HUDEP-2 (cell line): ENCODE measurements around the gene PDS5B.
A peak's percentile ranks its signal among the peaks of the same experiment; 100 is the strongest.
"Not testable (repeated sequence)": the region's sequence is repeated elsewhere in the genome, so short reads cannot be mapped to it uniquely, and the experiment has no call there.

Source experiments
- DNase-seq, 76 experiments: peaks; one replicate each; lab custom pipeline; 2025; ENCODE audit not compliant: unreplicated experiment in 76 of 76; lab: John Stamatoyannopoulos, UW

The PDS5B gene

GRCh38 chr13:32586080-32586900 lies at the start of gene PDS5B:
Gene PDS5B, plus strand, starts transcription at chr13:32586452. Its CDS starts 62,321 bp downstream, at chr13:32648773.
- DNase-seq: peak in 75 of 76 experiments; percentile 33 to 96 (median 89)

DNA sequence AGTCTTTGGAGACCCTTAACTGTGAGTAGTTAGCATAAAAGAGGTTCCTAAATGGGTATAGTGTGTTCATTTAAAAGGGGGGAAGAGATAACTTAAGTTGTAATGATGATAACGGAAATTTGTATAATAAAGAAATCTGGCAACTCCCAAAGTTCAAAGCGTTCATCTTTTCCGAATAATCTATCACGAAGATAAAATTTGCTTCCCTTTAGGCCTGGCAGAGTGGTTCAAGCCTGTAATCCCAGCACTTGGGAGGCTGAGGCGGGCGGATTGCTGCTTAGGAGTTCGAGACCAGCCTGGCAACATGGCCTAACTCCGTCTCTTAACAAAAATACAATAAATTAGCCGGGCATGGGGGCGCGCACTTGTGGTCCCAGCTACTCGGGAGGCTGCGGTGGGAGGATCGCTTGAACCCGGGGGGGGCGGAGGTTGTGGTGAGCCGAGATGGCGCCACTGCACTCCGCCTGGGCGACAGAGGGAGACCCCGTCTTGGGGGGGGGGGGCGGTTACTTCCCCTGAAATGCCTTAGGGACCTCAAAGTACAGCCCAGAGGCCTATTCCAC lies 48.6 kb upstream of the PDS5B start:
- peak in 29 of 76 experiments; percentile 1 to 34 (median 15) for DNase-seq

DNA sequence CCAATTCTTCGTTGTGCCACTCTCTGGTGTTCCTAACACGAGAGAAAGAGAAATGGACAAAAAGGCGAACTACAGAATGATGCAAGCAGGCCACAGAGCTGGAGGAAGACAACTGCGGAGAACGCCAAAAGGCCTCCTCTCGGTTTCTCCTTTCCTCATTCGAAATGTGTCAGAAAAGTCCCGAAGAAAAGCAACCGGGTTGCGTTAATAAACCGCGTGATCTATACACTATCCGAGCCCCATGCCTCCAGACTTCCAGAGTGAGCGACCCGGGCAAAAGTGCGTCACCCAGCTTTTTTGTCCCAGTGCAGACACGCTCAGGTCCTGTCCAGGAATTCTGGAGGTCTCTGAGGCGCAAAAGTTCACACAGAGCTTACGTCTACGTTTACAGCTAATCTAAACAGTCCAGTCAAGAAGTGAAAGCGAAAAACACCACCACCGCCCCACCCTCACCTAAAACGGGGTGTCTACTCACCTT lies 48.1 kb upstream of the PDS5B start:
- peak in 15 of 76 experiments; percentile 25 to 67 (median 44) for DNase-seq

GRCh38 chr13:32538621-32539246 lies 47.5 kb upstream of the PDS5B start, which contains the start of gene N4BP2L2:
Gene N4BP2L2, minus strand, starts transcription at chr13:32538795. Its CDS starts 1,768 bp downstream, at chr13:32537027.
- DNase-seq: peak in 75 of 76 experiments; percentile 38 to 98 (median 89)

DNA sequence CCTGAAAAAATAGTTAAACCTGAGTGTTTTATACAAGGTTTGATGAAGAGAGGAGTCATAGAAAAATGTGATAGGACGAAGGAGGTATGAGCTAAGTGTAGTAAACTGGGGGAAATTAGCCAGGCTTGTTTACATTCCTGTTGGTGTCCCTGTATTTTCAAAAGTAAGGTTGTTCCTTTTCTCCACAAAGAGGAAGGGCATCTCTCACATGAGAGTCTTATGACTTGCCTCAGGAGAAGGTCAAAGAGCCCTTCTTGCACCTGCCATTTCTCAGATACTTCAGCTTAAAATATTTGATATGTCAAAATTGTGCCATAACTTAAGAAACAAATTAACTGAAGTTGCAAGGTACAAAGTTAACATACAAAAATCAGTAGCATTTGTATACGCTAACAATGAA lies 44.0 kb upstream of the PDS5B start:
- no peak for DNase-seq

GRCh38 chr13:32545083-32545482 lies 41.2 kb upstream of the PDS5B start:
- no peak for DNase-seq

- no peak for DNase-seq
Observed at GRCh38 chr13:32548837-32549236, 37.4 kb upstream of the PDS5B start.

DNA sequence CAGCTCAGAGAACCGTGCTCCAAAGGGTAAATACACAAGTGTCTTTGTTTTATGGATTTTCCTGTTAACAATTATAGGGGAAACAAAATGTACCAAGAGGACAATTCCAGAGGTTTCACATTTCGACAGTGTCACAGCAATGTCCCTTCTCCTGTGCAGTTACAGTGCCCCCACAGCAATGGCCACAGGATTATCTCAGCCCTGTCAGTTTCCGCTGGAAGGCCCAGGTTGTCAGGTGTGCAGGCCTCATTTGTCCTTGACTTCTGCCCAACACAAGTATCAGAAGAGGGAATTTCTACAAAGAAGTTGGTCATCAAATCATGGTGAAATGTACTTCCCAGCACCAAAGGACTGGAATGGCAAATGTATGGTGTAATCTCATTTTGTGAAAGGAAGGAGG lies 36.5 kb upstream of the PDS5B start:
- DNase-seq: no peak

DNA sequence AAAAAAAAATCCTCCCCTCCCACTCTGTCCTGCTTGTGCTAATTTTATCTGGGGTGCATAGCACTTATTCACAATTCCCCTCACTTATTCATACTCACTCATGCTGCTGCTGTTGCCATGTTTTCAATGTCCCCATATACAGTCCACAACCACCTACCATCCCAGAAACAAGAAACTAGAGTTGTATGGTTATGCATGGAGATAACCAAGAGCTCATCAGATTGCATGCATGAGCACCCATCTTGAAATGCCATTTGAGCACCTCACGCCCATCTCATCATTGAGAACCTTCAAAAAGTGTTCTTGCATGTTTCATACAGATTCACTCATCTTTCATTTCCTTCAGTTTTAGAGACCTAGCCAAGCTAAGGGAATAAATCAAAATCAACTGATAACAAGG lies 32.5 kb upstream of the PDS5B start:
- DNase-seq: no peak

- no peak for DNase-seq
Observed at GRCh38 chr13:32555613-32556012, 30.6 kb upstream of the PDS5B start.

DNA sequence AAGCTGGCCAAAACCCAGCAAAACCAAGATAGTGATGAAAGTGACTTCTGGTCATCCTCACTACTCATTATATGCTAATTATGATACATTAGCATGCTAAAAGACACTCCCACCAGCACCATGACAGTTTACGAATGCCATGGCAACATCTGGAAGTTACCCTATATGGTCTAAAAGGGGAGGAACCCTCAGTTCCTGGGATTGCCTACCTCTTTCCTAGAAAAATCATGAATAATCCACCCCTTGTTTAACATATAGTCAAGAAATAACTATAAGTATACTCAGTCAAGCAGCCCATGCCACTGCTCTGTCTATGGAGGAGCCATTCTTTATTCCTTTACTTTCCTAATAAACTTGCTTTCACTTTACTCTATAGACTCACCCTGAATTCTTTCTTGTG lies 25.4 kb upstream of the PDS5B start:
- not testable (repeated sequence) for DNase-seq

DNA sequence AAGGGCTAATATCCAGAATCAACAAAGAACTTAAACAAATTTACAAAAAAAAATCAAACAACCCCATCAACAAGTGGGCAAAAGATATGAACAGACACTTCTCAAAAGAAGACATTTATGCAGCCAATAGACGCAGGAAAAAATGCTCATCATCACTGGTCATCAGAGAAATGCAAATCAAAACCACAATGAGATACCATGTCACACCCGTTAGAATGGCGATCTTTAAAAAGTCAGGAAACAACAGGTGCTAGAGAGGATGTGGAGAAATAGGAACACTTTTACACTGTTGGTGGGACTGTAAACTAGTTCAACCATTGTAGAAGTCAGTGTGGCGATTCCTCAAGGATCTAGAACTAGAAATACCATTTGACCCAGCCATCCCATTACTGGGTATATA lies 10.6 kb upstream of the PDS5B start:
- not testable (repeated sequence) for DNase-seq

GRCh38 chr13:32577032-32577431 lies 9.2 kb upstream of the PDS5B start:
- DNase-seq: no peak

- peak in 7 of 76 experiments; percentile 3 to 33 (median 9) for DNase-seq
Observed at GRCh38 chr13:32581177-32581786, 5.0 kb upstream of the PDS5B start.

DNA sequence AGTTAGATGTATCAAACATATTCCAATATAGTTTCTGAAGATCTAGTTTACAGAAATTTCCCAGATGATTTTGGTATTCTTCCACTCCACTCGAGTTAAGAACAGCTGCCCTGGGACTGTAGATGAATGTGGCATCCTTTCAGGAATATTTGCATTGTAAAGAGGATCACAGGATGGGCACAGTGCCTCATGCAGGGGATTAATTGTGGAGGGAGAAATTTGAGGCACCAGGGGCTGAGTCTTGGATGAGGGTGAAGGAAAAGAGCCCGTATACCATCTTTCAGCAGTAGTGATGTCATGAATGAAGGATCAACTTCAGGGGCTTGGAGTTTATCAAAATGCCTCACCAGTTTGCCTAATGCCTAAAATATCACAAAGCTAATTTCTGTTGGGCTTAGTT lies 4.0 kb upstream of the PDS5B start:
- no peak for DNase-seq

DNA sequence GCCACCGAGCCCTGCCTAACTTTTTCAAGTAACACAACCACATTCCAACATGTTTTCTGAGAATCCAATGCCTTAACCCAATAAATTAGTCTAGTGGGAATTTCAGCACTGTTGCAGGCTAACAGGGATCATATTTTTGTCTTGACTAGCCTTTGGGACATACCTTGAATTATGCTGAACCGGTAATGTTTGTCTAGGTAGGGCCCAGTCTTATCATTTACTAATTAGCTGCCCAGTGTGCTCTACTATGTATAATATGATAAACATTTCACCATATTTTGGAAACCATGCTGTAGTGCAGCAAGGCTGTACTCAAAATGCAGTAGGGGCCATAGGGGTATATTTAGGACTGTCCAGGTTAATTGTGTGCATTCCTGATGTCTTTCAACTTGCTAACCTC lies 3.3 kb upstream of the PDS5B start:
- DNase-seq: no peak

GRCh38 chr13:32585550-32586079 lies 637 bp upstream of the PDS5B start:
- DNase-seq: peak in 2 of 76 experiments; percentile 7 to 15

DNA sequence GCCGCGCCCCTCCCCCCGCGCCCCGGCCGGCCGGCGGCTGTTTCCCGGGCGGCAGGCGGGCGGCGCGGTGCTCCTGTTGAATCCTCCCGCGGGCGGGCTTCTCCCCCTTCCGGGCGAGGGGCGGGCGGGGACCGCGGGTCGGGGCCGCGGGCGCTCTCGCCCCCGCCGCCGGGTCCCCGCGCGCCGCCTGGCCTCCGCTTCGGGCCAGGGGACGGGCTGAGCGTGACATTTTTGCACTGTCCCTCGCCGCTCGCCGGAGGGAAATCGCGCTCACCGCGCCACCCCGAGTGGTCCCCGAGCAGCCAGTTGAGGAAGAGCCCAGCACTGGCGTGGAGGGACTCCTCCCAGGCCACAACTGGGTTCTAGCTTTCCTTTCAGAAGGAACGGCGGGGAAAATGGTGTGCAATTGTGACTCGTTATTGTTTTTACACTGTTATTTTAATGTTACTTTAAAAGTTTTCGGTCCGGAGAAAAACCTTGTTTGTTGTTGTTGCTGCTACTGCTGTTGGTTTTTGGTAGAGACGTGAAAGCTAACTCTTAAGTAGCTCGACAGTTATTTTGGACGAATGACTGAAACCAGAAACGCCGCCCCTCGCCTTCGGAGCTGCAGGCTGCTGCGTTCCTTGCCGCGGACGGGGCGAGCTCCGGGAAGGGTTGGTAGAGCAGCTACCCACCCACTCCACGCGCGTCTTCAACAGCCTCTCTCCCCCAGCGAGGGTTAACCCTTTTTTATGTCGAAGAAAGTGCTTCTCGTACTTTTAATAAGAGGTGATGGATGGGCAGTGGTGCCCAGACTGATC lies 959 bp downstream of the PDS5B start:
- DNase-seq: peak in 60 of 76 experiments; percentile 2 to 71 (median 50)

DNA sequence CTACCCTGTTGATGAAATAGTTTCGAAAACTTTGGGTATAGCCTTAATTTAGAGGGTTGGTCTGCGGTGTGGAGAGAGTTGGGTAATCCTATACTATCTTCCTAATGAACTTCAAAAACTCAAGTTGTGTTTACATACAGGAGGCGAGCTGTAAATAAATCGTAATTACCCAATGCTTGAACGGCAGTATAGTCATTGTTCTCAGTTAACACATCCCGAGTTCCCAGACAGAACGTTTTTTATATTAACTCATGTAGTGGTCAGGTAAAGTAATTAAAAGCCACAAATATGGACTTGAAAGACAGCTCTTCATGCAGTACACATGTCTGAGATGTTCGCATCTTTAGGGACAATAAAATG lies 1.5 kb downstream of the PDS5B start:
- peak in 1 of 76 experiments; percentile 34 for DNase-seq

GRCh38 chr13:32588736-32589135 lies 2.5 kb downstream of the PDS5B start:
- no peak for DNase-seq
